Suprapubic skin (tissue), 4 donors: ENCODE measurements around the gene NOTCH4. TPM values are rescaled to one million over a fixed set of nuclear protein-coding genes. Genes with fewer than 3 reads are reported as not detected.
A peak's percentile ranks its signal among the peaks of the same experiment; 100 is the strongest.

ENCODE experiments used
- DNase-seq, 2 donors: peaks; one replicate each; pipeline ENCODE4 v3.0.0-alpha.2; 2019; ENCODE audit warnings: low spot score in 2 of 2
- H3K27ac ChIP-seq: fragments of 200-600 bp; sonication (generic); one replicate; pipeline ENCODE4 v1.5.1; 2019
- H3K27me3 ChIP-seq: fragments of 200-600 bp; sonication (generic); one replicate; pipeline ENCODE4 v1.5.1; 2019
- H3K36me3 ChIP-seq: fragments of 200-600 bp; sonication (generic); one replicate; pipeline ENCODE4 v1.5.1; 2019
- H3K4me1 ChIP-seq: fragments of 200-600 bp; sonication (generic); one replicate; pipeline ENCODE4 v1.5.1; 2019
- H3K4me3 ChIP-seq: fragments of 200-600 bp; sonication (generic); one replicate; pipeline ENCODE4 v1.5.1; 2019; ENCODE audit warnings: mild to moderate bottlenecking
- H3K9me3 ChIP-seq: fragments of 200-600 bp; sonication (generic); one replicate; pipeline ENCODE4 v1.5.1; 2019
- EP300 ChIP-seq: sonication (generic); formaldehyde crosslinking; IDR thresholded peaks from one replicate; pipeline ENCODE4 v1.6.1; 2017; ENCODE audit warnings: antibody characterized with exemption
- POLR2A ChIP-seq, 2 donors: fragments of 450-650 bp; IDR thresholded peaks; one replicate each; pipeline ENCODE4 v1.6.1; 2017; ENCODE audit warnings: antibody characterized with exemption in 2 of 2, mild to moderate bottlenecking in 2 of 2, moderate library complexity in 2 of 2
- POLR2AphosphoS5 ChIP-seq, 3 donors: sonication (generic); formaldehyde crosslinking; IDR thresholded peaks; one replicate each; pipeline ENCODE4 v1.6.1; 2017; ENCODE audit warnings: antibody characterized with exemption in 3 of 3
- WGBS: methylation state at CpG from one replicate; pipeline ENCODE4 v1.1.5; 2018; 5-methylcytosine and 5-hydroxymethylcytosine counted together
- total RNA-seq, 4 donors: library from RNA; depleted of rRNA; stranded (reverse); fragments of >200 nt; gene quantifications; one replicate each; pipeline ENCODE4 v1.1.0, GENCODE V29; 2016
- TF ChIP-seq, protein P1 (sequence below), 2 donors: fragments of 200-600 bp in 1 of 2; fragments of 450-650 bp in 1 of 2; sonication (generic) in 1 of 2; IDR thresholded peaks; one replicate each; pipeline ENCODE4 v1.5.1; 2016 to 2019; ENCODE audit warnings: antibody characterized with exemption in 2 of 2, mild to moderate bottlenecking in 1 of 2, moderate library complexity in 1 of 2

The NOTCH4 gene
- total RNA-seq, 4 donors from 2014 or later: 5.3 to 22.0 (median 10.2) TPM

DNA sequence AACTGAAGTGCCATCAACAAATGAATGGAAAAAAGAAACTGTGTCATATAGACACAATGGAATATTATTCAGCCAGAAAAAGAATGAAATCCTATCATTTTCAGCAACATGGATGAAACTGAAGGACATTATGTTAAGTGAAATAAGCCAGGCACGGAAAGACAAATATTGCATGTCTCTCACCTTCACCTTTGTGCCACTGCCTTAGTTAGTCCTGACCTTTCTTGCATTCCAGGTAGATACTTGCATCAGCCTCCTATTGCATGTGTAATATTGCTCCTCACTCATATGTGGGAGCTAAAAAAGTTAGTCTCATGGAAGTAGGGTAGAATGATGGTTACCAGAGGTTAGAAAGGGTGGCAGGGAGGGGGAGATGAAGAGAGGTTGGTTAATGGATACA is 14.9 kb downstream of the NOTCH4 start:
- no peak for DNase-seq
- WGBS: 90% methylated on average over 1 of the region's 1 CpG
- peaks cover 3% of the 10 kb centered on the region for H3K4me1 ChIP-seq
- no peak overlapping the region for H3K4me3 ChIP-seq
- H3K36me3 ChIP-seq: no peaks in the 10 kb centered on the region
- H3K27ac ChIP-seq: no peak overlapping the region
- TF ChIP-seq POLR2A (IDR thresholded peaks at IDR 0.05): no peak
- H3K9me3 ChIP-seq: no peaks in the 10 kb centered on the region
- H3K27me3 ChIP-seq: no peaks in the 10 kb centered on the region

DNA sequence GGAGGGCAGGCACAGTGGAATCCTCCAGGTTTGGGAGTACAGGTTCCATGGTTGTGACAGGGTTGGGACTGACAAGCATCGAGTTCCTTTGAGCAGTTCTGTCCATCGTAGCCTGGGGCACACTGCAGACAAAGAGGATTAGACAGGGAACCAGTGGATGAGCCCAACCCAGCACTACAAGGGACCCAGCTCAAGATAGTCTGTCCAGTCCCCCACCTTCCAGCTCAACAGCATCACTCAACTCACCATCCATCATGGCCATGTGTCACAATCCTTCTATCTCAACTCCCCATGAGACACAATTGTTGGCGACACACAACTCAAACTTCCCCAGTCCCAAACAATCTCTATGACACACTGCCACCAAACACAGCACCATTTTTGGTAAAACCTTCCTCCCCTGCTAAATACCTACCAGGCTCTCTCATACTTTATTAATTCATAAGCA is 19.6 kb downstream of the NOTCH4 start:
- Histone ChIP-seq H3K9me3 (no peaks in the 10 kb centered on the region), H3K4me3 (no peak overlapping the region), H3K27ac (no peak overlapping the region), H3K27me3 (no peaks in the 10 kb centered on the region), H3K36me3 (no peaks in the 10 kb centered on the region), H3K4me1 (no peaks in the 10 kb centered on the region)
- DNase-seq: peak in 1 of 2 donors; percentile 14
- no peak for TF ChIP-seq EP300
- TF ChIP-seq POLR2AphosphoS5 (IDR thresholded peaks at IDR 0.05): no peak
- TF ChIP-seq, protein P1, sequence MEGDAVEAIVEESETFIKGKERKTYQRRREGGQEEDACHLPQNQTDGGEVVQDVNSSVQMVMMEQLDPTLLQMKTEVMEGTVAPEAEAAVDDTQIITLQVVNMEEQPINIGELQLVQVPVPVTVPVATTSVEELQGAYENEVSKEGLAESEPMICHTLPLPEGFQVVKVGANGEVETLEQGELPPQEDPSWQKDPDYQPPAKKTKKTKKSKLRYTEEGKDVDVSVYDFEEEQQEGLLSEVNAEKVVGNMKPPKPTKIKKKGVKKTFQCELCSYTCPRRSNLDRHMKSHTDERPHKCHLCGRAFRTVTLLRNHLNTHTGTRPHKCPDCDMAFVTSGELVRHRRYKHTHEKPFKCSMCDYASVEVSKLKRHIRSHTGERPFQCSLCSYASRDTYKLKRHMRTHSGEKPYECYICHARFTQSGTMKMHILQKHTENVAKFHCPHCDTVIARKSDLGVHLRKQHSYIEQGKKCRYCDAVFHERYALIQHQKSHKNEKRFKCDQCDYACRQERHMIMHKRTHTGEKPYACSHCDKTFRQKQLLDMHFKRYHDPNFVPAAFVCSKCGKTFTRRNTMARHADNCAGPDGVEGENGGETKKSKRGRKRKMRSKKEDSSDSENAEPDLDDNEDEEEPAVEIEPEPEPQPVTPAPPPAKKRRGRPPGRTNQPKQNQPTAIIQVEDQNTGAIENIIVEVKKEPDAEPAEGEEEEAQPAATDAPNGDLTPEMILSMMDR (IDR thresholded peaks at IDR 0.05): no peak
- no peak for TF ChIP-seq POLR2A (IDR thresholded peaks at IDR 0.05)
- WGBS: 87% methylated on average over 3 of the region's 3 CpGs

DNA sequence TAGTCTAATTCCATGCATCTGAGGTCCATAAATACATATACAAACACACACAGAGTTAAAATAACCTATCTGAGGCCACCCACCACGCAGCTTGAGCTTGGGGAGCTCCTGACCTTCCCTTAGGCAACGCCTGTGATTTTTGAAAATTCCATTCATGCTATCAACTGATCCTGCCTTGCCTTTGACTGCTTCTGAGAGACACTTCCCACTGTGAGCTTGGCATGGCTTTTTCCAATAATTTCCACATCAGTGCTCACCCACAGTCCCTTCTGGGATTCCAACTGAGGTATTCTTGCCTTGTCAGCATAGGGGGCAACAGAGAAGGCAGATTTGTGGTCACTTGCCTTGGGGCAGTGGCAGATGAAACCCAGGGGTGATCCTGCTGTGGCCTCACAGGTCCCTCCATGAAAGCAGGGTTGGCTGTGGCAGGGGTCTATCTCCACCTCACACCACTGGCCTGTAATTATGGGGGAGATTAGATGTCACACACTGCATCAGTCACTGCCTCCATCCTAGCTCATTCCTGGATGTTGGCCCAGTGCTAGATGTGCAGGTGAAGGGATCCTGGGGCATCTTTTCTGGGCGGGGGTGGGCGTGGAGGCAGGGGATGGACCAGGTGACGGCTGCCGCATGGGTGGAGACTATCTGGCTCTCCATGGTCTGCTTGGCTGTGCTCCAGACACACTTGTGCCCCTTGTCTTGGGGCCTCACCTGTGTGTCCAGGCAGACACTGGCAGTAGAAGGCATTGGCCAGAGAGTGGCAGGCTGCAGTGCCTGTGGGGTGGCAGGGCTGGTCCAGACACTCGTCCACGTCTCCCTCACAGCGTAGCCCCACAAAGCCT is 20.2 kb downstream of the NOTCH4 start:
- WGBS: 85% methylated on average over 6 of the region's 9 CpGs
- Histone ChIP-seq H3K27ac (no peak overlapping the region), H3K36me3 (no peaks in the 10 kb centered on the region), H3K9me3 (no peaks in the 10 kb centered on the region), H3K27me3 (no peaks in the 10 kb centered on the region), H3K4me1 (no peaks in the 10 kb centered on the region), H3K4me3 (no peak overlapping the region)
- TF ChIP-seq POLR2AphosphoS5 (IDR thresholded peaks at IDR 0.05) (no peak), POLR2A (IDR thresholded peaks at IDR 0.05) (no peak), EP300 (no peak)
- TF ChIP-seq, protein P1 (IDR thresholded peaks at IDR 0.05): no peak
- DNase-seq: peak in 1 of 2 donors; percentile 54

DNA sequence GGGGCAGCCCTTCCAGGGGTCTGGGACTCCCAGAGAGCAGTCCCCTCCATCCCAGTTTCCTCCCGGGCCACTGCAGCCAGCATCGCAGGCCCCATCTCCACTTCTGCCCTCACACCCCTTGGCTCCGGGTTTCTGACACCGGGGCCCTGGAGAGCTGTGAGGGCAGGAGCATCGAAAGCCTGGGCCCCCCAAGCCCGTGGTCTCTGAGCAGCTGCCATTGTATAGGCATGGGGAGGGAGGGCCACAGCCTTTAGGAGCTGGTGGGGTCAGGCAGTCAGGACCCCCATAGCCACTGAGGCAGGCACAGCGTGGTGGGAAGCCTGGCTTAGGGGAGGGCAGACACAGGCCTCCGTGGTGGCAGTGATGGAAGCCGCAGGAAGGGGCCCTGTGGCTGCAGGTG is 21.7 kb downstream of the NOTCH4 start:
- DNase-seq: peak in 1 of 2 donors; percentile 51
- no peaks in the 10 kb centered on the region for H3K27me3 ChIP-seq
- H3K9me3 ChIP-seq: no peaks in the 10 kb centered on the region
- TF ChIP-seq POLR2AphosphoS5 (IDR thresholded peaks at IDR 0.05): no peak
- TF ChIP-seq POLR2A (IDR thresholded peaks at IDR 0.05): no peak
- TF ChIP-seq, protein P1 (IDR thresholded peaks at IDR 0.05): no peak
- no peak for TF ChIP-seq EP300
- H3K4me3 ChIP-seq: no peak overlapping the region
- no peak overlapping the region for H3K27ac ChIP-seq
- H3K36me3 ChIP-seq: no peaks in the 10 kb centered on the region
- peaks cover 3% of the 10 kb centered on the region for H3K4me1 ChIP-seq
- 84% methylated on average over 4 of the region's 9 CpGs for WGBS

DNA sequence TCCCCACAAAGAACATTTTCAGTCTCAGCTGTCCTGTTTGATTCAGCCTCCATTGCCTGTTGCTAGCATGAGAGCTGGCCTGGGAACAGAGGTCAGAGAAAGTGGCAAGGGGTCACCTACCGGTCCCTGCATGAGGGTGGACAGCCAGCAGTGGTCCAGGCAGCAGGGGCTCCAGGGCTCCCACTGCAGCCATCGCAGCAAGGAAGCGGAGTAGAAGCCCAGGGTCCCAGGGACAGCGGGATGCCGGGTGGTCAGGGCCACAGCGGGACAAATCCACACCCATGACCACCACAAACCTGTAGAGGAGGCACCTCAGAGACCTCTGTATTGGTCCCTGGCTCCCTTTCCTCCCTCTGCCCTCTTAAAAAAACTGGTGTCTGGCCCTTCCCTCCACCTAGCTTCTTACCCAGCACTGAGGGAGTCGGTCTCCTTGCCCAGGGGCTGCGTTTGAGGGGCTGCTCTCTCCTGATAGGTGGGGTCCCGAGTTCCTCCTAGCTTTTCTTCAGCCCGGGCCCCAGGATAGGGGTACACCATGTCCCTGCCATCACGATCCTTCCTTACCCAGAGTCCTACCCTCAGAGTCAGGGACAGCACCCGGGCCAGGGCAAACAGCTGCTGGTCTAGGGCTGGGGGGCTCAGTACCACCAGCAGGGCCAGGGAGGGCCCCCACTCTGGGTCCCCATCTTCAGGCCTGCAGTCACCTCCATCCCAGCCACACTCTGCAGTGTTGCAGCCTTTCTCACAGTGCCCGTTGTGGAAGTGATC is 23.0 kb downstream of the NOTCH4 start:
- peaks cover 12% of the 10 kb centered on the region for H3K4me1 ChIP-seq
- no peaks in the 10 kb centered on the region for H3K27me3 ChIP-seq
- WGBS: 91% methylated on average over 13 of the region's 13 CpGs
- no peak overlapping the region for H3K4me3 ChIP-seq
- no peaks in the 10 kb centered on the region for H3K9me3 ChIP-seq
- TF ChIP-seq, protein P1 (IDR thresholded peaks at IDR 0.05): no peak
- TF ChIP-seq EP300: no peak
- DNase-seq: peak in 1 of 2 donors; percentile 52
- no peaks in the 10 kb centered on the region for H3K36me3 ChIP-seq
- no peak overlapping the region for H3K27ac ChIP-seq
